Endothelial cell of umbilical vein (primary cell): ENCODE data around the gene ZBTB39. TPM values are rescaled to one million over a fixed set of nuclear protein-coding genes. Genes with fewer than 3 reads are reported as not detected.

ENCODE experiments used
- BruUV-seq: library from RNA; stranded (reverse); fragments of 400-500 nt; replicated peaks from 2 replicates; lab custom pipeline; 2021; lab: Mats Ljungman, UMichigan
- CTCF ChIA-PET: fragments of 300-600, 350-600 bp; sonication (Branson Sonifier 250); formaldehyde crosslinking; loops from one replicate; lab custom pipeline; 2021; ENCODE audit warnings: antibody characterized with exemption, inconsistent platforms; lab: Charles Lee
- POLR2A ChIA-PET: fragments of 300-600, 350-600 bp; sonication (Branson Sonifier 250); formaldehyde crosslinking; loops from one replicate; lab custom pipeline; 2021; ENCODE audit warnings: antibody characterized with exemption, inconsistent platforms; lab: Charles Lee
- DNase-seq: peaks from one replicate; pipeline ENCODE4 v3.0.0-alpha.2; 2011; ENCODE audit warnings: low read depth, low spot score
- FAIRE-seq: peaks from 2 replicates; lab custom pipeline; 2011; peaks lifted over from hg19 to GRCh38; lab: Jason Lieb, UNC
- H2AFZ ChIP-seq: 2 replicates; pipeline ENCODE4 v1.6.0; 2012; ENCODE audit warnings: low read depth, low read length, control low read depth, inconsistent platforms
- H3K27ac ChIP-seq: 2 replicates; pipeline ENCODE4 v1.5.1; 2011; ENCODE audit warnings: low read depth, mild to moderate bottlenecking, control low read depth, low read length, moderate library complexity; ENCODE audit not compliant: insufficient read depth
- H3K27me3 ChIP-seq, 2 experiments: 2 replicates each; pipeline versions ENCODE4 v1.6.0 to v1.6.1; 2011; ENCODE audit warnings: low read length in 2 of 2, mixed read lengths in 1 of 2; ENCODE audit not compliant: control insufficient read depth in 2 of 2, insufficient read depth in 2 of 2
- H3K36me3 ChIP-seq, 2 experiments: 2 replicates in 1 of 2; 3 replicates in 1 of 2; pipeline ENCODE4 v1.5.1; 2011; ENCODE audit warnings: low read length in 2 of 2, mild to moderate bottlenecking in 1 of 2, moderate library complexity in 1 of 2; ENCODE audit not compliant: control insufficient read depth in 2 of 2, insufficient read depth in 2 of 2; ENCODE audit errors: extremely low read depth in 1 of 2
- H3K4me1 ChIP-seq: 3 replicates; pipeline ENCODE4 v1.5.1; 2011; ENCODE audit warnings: mild to moderate bottlenecking, low read length; ENCODE audit not compliant: control insufficient read depth, insufficient read depth; ENCODE audit errors: extremely low read depth
- H3K4me2 ChIP-seq: 2 replicates; pipeline ENCODE4 v1.6.1; 2011; ENCODE audit warnings: low read length, control low read depth, mixed read lengths; ENCODE audit not compliant: insufficient read depth
- H3K4me3 ChIP-seq, 3 experiments: fragments of 200-600 bp in 1 of 3; sonication (generic), shearing (Covaris generic) in 1 of 3; replicated peaks in 1 of 3; 2 replicates each; pipeline ENCODE4 v1.5.1; 2011 to 2016; ENCODE audit warnings: control low read depth in 3 of 3, low read length in 3 of 3, mild to moderate bottlenecking in 2 of 3, inconsistent platforms in 1 of 3, low read depth in 1 of 3, moderate library complexity in 1 of 3; ENCODE audit not compliant: insufficient read depth in 1 of 3
- H3K79me2 ChIP-seq: 2 replicates; pipeline ENCODE4 v1.6.0; 2012; ENCODE audit warnings: low read length, inconsistent platforms; ENCODE audit not compliant: control insufficient read depth, insufficient read depth
- H3K9ac ChIP-seq: replicated peaks from 2 replicates; pipeline ENCODE3; 2011; ENCODE audit warnings: low read length, control low read depth; ENCODE audit not compliant: insufficient read depth; ENCODE audit errors: extremely low read depth
- H3K9me1 ChIP-seq: replicated peaks from 3 replicates; pipeline ENCODE4 v1.6.0; 2011; ENCODE audit warnings: mild to moderate bottlenecking, low read length; ENCODE audit not compliant: control insufficient read depth, insufficient read depth; ENCODE audit errors: extremely low read depth
- H3K9me3 ChIP-seq: replicated peaks from 2 replicates; pipeline ENCODE4 v1.5.1; 2012; ENCODE audit warnings: low read length, inconsistent platforms; ENCODE audit not compliant: control insufficient read depth, insufficient read depth
- H4K20me1 ChIP-seq: replicated peaks from 2 replicates; pipeline ENCODE3; 2011; ENCODE audit warnings: mild to moderate bottlenecking, low read length; ENCODE audit not compliant: control insufficient read depth, insufficient read depth; ENCODE audit errors: extremely low read depth
- CTCF ChIP-seq, 2 donors: IDR thresholded peaks; 1 replicate in 1 of 2; 2 replicates in 1 of 2; pipeline ENCODE4 v1.5.1; 2011; ENCODE audit warnings: low read length in 2 of 2, mild to moderate bottlenecking in 2 of 2, moderate library complexity in 2 of 2, control low read depth in 1 of 2, inconsistent platforms in 1 of 2, low read depth in 1 of 2; ENCODE audit not compliant: insufficient read depth in 1 of 2; ENCODE audit errors: extremely low read depth in 1 of 2
- EZH2 ChIP-seq: IDR thresholded peaks from 2 replicates; pipeline ENCODE4 v1.6.1; 2012; ENCODE audit warnings: borderline replicate concordance, low read depth, mild to moderate bottlenecking, moderate library complexity, low read length, inconsistent platforms; ENCODE audit not compliant: severe bottlenecking
- FOS ChIP-seq: IDR thresholded peaks from 2 replicates; pipeline ENCODE4 v1.6.1; 2011; ENCODE audit warnings: mild to moderate bottlenecking, low read length, moderate library complexity, borderline replicate concordance; ENCODE audit not compliant: insufficient read depth
- GATA2 ChIP-seq: IDR thresholded peaks from 2 replicates; pipeline ENCODE4 v1.7.0; 2011; ENCODE audit warnings: low read depth, mild to moderate bottlenecking, moderate library complexity, mixed read lengths, low read length; ENCODE audit not compliant: insufficient read length, insufficient read depth
- JUN ChIP-seq: IDR thresholded peaks from 2 replicates; pipeline ENCODE4 v1.6.1; 2011; ENCODE audit warnings: borderline replicate concordance, low read depth; ENCODE audit not compliant: insufficient read length, insufficient read depth
- MAX ChIP-seq: IDR thresholded peaks from 2 replicates; pipeline ENCODE4 v1.6.1; 2011; ENCODE audit not compliant: insufficient read depth, insufficient read length
- MYC ChIP-seq: IDR thresholded peaks from one replicate; pipeline ENCODE4 v1.6.1; 2011; ENCODE audit warnings: mild to moderate bottlenecking, low read depth, low read length
- POLR2A ChIP-seq: IDR thresholded peaks from 2 replicates; pipeline ENCODE4 v1.6.1; 2012; ENCODE audit warnings: low read depth, mild to moderate bottlenecking, control low read depth, low read length
- POLR2AphosphoS5 ChIP-seq: IDR thresholded peaks from 2 replicates; pipeline ENCODE4 v1.6.1; 2012; ENCODE audit warnings: low read depth, mild to moderate bottlenecking, control low read depth, low read length, moderate library complexity; ENCODE audit not compliant: insufficient read depth
- dilution Hi-C: fragments of 300-500 bp; cut with MboI; formaldehyde crosslinking; loops from one replicate; pipeline ENCODE4 v1.15.0; 2019; ENCODE audit warnings: low sequenced_read_pairs; ENCODE audit not compliant: extremely low pct_ligation_motif_present
- intact Hi-C: fragments of 100-400 bp; cut with micrococcal nuclease; formaldehyde crosslinking; loops from one replicate; pipeline ENCODE4 v1.10.0; 2022
- polyA plus RNA-seq, 4 experiments: library from polyadenylated mRNA; depleted of rRNA in 3 of 4; stranded (reverse) in 3 of 4; unstranded in 1 of 4; fragments of >200 nt; gene quantifications; 2 replicates each; pipeline versions ENCODE4 v1.2.1 to v1.2.3, GENCODE V29; 2011 to 2012; ENCODE audit warnings: missing spikeins in 1 of 4
- total RNA-seq: library from RNA; stranded (reverse); gene quantifications from 2 replicates; pipeline ENCODE4 v1.2.3, GENCODE V29; 2021

Gene ZBTB39
- total and polyA plus RNA-seq, 2 donors (not counting 3 experiments of a cell fraction or from before 2014, with no cell fraction given) = 5.9 to 8.5 TPM

DNA sequence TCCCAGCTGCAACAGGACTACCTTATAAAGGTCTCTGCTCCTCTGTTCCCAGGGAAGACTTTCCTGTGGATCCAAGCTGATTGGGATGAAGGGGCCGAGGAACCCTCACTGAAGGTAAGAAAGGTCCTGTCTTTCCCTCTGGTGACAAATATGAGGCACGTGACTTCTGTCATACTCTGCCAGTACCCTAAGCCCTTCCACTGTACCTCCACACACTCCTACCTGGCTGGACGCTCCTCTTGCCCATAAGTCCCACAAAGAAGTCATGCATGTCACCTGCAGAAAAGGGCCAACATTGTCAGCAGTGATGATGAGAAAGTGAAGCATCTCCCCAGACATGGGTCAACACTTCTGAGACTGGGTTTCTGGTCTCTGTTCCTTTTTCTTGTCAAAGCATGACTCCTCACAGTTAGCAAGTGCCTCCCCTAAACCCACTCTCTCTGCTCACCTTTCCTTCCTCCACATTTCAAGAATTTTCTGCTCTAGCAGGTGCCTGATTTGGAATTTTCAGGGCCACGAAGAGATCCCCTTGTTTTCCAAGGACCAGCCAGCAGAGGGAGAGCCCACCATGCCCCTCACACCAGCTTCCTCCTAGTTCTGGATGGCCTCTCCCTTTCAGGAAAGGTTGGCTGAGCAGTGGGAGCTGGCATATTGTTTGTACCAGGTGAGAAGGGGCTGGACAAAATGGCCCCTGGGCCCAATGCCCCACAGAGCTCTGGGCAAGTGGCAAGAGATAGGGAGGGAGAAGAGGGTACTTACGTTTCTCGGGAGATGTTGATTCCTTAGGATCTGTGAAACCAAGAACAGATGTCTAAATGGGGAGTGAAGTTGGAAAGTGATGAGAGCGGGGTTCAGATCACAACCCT lies 6.5 kb upstream of the ZBTB39 start:
- no peak overlapping the region for H3K9ac ChIP-seq
- no peaks in the 10 kb centered on the region for H3K4me1 ChIP-seq
- dilution Hi-C loops (no loop called here), intact Hi-C loops (no loop called here)
- no peak for DNase-seq
- no TSS peak for BruUV-seq
- H4K20me1 ChIP-seq = no peaks in the 10 kb centered on the region
- peaks cover 23 to 24% of the 10 kb centered on the region in 2 experiments for H3K27me3 ChIP-seq
- no peak overlapping the region for H2AFZ ChIP-seq
- TF ChIP-seq POLR2AphosphoS5 (no peak), CTCF (IDR thresholded peaks at IDR 0.05; ENCODE audit: extremely low read depth in 1 of 2, insufficient read depth in 1 of 2, low read depth in 1 of 2, low read length in 2 of 2) (no peak), JUN (no peak), POLR2A (no peak), FOS (no peak), MAX (no peak), MYC (no peak), GATA2 (no peak), EZH2 (no peak)
- H3K9me1 ChIP-seq = no peaks in the 10 kb centered on the region
- POLR2A ChIA-PET = no interaction called here
- H3K9me3 ChIP-seq = no peaks in the 10 kb centered on the region
- no peak overlapping the region for H3K4me2 ChIP-seq
- CTCF ChIA-PET = interaction anchor here (1.0 to 1.7 kb wide), 2 partner anchors 28 to 99 kb away, joined by 3 to 5 read pairs; no protein-coding TSS in a partner anchor
- no peak overlapping the region for H3K27ac ChIP-seq
- H3K36me3 ChIP-seq = no peaks in the 10 kb centered on the region
- no peaks in the 10 kb centered on the region for H3K79me2 ChIP-seq
- FAIRE-seq = no peak
- H3K4me3 ChIP-seq = no peak overlapping the region
